G401.6 (cell line): ENCODE measurements around the gene SNAPC4.
A peak's percentile ranks its signal among the peaks of the same experiment; 100 is the strongest.

Experiments used
- FAIRE-seq: peaks from 2 replicates; lab custom pipeline; 2012; peaks lifted over from hg19 to GRCh38; lab: Jason Lieb, UNC

The SNAPC4 gene

DNA sequence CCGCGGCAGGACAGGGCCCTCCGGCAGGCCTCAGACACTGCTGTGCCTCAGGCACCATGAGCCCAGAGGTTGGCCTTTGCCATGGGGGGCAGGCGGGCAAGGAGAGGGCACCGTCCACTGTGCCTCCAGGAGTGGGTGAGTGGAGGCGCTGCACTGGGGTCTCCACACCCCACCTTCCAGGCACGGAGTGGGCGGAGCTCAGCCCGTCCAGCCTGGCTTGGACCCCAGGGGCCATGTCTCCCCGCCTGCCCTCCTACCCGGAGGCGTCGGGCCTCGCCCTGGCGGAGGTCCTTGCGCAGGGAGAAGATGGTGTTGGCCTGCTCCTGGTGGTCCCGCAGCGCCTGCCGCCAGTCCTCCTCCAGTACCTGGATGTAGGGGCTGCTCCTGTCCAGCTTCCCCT lies 29.9 kb downstream of the SNAPC4 start:
- no peak for FAIRE-seq

DNA sequence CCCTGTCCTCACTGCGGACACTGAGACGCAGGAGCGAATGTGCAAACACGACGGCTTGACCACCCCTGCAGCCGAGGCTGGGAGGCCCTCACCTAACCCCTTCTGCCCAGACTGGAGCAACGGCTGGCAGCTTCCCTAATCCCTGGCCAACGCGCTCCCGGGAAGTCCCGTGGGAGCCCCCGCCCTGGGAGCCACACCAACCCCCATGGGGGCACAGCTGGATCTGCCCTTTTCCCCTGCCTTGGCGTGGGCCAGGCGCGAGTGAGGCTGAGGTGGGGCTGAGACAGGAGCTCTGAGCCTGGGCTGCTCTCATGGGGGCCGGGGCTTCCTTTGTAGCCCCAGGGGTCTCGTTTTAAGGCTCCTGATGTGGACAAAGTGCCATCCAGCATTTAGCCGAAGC lies 31.8 kb downstream of the SNAPC4 start:
- FAIRE-seq, result no peak

DNA sequence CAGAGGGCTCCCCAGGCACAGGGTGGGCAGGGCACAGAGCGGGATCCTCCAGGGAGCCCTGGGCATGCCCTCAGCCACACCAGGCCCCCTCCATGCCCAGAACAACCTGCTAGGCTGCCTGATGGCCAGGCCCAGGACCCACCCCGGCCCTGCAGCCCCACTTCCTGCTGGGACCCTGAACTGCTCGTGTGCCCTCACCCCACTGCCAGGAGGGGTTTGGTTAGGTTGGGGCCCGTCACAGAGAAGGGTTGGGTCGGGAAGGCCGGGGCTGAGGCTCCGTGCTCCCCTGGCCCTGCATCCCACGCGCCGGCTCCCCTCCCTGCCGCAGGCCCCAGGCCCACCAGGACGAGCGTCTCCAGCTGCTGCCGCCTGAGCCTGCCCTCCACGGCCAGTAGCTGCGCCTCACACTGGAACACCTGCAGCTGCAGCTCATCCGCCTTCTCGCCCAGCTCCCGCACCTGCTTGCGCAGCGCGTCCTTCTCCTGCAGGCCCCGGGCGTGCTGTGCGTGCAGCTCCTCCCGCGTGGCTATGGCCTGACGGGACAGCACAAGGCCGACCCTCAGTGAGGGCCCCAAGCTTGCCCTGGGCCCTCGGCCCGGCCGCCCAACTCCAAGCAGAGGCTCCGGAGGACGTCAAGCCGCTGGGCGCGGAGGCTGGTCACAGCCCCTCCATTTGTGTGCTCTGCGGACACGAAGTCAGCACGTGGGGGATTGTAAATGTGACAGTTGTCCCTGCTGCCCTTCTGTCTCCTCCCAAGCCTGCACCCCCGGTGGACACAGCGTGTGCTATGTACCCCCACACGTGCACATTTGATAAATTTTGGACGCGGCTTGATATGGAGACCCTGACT lies 32.4 kb downstream of the SNAPC4 start:
- FAIRE-seq, result no peak

DNA sequence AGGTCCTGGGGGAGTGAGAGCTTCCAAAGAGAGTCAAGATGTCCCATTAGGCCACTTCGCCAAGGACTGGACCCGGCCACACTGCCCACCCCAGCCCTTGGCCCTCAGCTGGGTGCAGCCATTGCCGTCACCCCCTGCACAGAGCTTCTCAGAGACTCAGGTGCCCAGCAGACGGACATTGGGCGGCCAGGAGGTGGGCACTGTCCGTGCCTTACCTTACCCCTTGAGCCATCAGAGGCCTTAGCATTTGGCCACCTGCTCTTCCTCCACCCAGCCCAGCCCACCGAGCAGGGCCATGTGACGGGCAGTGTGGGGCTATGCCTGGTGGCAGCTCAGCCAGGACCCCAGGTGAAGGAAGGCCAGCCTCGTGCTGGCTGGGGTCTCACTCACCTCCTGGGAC lies 33.1 kb downstream of the SNAPC4 start:
- FAIRE-seq, result no peak

DNA sequence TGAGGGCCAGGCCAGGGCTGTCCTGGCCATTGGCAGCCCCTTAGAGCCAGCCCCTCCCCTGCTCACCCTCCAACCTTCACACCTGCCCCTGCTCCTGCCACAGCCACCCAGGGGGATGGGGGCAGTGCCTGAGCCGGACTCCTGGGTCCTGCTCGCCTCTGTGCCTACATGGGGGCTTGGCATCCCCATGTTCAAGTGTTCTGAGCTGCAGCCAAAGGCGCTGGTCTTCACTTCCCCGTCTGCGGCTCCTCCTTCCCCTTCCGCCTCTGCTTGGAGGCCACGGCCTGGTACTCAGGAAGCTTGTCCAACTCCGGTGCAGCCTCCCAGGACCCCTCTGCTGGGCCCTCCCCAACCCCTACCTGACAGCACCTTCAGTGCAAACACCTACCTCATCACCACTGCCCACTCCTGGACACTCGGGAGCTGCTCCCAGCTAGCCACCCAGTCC lies 34.2 kb downstream of the SNAPC4 start:
- no peak for FAIRE-seq

DNA sequence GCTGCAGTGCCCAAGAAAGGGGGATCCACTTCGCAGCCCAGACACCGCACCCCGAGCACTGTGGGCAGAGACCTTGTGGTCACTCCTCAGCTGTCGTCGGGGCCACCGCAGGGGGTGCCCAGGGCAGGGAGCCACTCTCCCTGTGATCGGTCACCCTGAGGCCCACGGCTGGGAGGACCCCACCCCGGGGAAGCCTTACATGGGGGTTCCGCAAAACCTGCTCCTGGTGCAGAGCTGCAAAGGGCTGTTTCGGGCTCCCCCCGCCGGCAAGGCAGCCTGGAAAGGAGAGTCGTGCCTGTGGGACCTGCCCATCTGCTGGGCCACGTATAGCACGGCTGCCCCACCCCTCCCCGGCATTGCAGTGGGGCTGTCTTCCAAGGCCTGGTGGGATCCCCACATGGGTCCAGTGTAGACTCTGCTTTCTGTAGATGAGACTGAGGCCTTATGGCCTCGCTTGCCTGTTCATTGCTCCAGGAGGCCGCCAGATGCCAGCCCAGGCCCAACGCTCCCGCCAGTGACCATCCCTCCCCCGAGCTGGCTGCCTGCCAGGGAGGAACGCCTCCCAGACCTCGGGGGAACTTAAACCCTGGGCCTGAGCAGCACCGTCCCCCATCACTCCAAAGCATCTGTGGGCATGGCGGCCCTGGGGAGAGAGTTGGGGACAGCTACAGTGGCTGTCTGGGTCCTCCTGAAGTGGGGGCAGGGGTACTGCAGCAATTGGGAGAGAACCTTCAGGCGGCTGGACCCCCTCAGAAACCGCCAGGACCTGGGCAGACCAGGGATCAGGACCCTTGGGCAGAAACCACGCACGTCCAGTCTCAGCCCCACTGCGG lies 34.8 kb downstream of the SNAPC4 start:
- FAIRE-seq, result no peak

DNA sequence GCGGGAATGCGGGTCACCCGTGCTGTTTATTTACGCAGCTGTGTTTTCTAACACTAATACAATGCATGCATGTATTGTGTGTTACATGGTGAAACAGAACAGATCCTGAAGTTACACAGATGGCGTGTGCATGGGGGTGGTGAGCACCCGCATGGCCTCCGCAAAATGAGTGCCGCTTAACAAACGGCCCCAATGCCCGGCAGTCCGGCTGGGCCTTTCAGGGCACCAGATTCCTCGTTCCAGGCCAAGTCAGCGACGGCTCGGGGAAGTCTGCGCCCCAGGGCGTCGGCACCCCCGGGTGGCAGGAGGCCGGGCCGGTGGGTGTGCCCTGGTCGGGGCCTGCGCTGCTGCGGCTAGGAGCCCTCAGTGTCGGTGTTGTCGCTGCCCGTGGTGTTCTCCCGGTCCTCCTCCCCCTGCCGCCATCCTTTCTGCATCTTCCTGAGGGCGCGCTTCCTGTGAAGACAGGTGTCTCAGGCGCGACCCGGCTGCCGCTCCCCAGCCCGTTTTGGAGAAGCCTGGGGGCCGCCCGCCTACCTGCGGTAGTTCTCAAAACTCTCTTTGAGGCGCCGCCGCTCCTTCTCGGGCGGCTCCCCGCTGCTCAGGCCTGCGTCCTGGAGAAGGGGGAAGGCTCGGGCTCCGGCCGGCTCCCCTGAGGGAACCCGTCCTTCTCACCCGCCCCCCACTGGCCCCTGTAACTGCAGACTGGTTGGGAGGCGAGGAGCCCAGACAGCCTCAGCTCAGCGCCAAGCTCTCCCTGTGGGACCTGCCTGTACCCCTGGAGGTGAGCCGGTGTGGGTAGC lies 35.8 kb downstream of the SNAPC4 start:
- no peak for FAIRE-seq

DNA sequence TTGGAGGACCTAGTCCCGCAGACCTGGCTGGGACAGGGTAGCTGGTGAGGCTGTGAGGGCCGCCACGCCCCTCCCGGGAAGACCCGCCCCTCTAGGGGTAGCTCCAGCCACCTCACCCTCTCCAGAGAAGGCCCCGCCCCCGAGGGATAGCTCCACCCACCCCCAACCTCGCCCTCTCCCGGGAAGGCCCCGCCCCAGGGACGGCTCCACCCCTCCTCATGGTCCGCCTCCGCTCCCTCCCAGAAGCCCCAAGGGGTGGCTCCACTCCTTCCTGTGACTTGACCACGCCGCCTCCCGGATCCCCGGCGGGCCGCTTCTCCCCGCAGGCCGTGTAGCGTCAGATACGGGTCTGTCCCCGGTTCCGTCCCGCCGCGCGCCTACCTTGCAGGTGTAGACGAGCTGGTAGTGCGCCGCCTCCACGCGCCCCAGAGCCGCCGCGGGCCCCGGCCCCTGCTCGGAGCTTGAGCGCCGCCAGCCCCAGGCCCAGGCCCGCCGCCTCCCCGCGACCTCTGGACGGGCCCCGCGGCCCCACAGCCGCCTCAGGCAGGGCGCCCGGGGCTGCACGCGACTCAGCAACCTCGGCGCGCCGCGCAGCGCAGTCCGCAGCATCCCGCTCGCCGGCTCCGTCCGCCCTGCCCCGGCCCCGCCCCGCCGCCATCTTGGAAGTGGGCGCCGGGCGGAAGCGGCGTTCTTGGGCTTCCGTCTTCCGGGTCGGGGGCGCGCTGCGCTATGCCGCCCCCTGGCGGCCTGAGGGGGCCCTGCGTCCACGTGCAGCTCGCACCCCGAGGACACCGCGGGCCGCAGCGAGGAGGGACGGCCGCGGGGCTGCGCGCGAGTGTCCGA lies 36.6 kb downstream of the SNAPC4 start, which contains the start of gene DNLZ:
DNLZ (minus strand) TSS at position 639 of the 843 bp plus-strand sequence; CDS start at position 609, 30 bp downstream.
- FAIRE-seq, result peak; percentile 89

DNA sequence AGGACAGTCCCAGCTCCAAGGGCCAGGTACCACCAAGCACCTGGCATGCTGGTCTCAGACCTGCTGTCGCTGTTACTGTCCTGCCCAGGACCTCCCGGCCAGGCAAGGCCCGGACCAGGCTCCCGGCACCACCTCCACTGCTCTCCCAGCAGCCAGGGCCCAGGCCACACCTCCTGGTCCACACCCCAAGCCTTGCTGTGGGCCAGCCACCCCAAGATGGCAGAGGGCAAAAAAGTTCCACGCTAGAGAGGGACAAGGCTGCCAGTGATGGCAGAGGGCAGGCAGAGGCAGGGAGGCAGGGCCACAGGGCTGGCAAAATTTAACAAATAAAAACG lies 37.6 kb downstream of the SNAPC4 start:
- no peak for FAIRE-seq

DNA sequence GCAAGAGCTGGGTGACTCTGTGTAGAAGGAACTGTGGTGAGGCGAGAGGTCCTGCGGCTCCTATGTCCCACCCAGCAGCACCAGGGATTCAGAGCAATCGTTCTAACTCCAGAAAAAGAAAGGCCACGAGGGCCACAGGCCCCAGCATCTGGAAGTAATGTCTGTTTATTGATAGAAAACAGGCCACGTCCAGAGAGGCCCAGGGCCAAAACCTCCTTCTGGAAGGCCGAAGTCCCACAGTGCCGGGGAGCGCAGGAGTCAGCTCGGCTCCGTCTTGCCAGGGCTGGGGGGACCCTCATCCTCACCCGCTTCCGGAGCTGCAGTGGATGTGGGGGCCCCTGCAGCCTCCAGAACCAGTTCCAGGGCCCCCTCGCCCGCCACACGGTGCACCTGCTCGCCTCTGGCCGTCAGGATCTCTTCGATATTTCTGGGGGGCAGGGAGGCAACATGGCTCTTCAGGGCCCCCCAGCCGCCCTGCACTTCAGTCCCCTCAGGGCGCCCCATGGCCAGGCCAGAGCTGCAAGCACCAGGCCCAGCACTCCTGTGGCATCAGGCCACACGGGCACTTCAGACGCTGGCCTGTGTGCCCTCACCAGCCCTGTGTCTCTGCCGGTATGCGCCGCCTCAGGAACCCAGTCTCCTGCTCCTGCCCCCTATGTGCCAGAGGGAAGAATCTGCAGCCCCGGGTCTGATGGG lies 38.1 kb downstream of the SNAPC4 start:
- no peak for FAIRE-seq

DNA sequence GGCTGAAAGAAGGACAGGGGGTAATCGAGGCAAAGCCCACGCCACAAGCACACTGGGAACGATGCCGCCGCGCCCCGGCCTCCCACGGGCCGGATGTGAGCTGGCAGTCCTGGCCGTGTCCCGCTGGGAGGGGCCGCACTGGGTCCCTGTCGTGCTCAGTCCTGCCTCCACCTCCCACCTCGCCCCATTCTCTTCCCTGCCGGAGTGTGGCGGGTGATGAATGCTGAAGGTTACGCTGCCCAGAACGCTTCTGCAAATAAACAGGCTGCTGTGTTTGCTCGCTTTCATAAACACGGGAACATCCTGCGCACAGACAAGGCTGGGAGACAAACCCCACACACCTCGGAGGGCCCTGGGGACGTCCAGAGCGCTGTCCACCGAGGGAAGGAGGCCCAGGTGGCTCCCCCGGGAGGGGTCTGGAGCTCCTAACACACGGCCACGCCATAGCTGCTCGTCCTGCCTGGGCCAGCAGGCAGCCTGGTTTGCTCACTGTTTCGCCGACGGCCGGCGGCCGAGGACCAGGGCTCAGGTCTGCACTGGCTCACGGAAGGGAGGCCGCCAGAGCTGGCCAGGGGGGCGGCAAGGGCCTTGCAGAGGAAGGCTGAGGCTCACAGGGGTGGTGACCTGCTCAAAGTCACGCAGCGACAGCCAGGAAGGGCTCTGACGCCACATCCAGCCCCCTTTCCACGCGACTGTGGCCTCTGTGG lies 38.8 kb downstream of the SNAPC4 start:
- FAIRE-seq, result no peak

DNA sequence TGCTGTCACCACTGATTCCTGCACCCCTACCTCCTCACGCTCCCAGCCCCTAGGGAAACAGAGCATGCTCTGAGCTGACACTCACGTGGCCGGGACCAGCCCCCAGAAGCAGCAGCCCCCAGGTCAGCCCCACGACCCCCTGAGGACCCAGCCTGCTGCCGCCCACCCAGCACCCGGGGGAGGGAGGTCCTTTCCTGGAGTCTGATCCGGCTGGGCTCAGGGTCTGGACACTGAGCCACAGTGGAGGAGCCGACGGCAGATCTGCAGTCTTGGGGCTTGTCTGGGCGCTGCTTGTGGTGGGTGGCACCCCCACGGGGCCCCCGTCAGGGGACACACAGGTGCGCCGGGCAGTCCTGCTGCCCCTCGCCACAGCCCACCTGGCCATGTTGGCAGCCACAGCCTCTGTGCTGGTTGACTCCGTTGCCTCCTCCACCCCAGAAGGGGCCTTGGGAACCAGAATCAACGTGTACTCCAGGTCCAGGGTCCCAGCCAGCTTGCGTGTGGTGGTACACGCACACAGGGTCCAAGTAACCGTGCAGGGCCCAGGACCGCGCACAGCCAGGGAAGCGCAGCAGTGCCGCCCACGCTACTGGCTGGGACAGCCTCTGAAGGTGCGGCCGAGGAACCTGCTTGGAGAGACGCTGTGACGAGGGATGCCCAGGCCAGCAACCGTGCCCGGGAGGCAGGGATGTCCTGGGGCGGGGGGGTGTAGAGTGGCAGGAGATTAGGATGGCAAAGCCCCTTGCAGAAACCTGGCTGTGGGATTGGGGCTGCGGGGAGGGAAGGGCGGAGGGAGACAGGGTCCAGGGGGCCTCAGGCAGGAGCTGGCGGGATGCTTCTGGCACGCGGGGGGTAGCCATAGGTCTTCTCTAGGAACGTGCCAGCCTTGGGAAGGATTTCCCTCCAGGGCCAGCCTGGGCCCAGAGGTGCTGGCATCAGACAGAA lies 39.9 kb downstream of the SNAPC4 start:
- no peak for FAIRE-seq

DNA sequence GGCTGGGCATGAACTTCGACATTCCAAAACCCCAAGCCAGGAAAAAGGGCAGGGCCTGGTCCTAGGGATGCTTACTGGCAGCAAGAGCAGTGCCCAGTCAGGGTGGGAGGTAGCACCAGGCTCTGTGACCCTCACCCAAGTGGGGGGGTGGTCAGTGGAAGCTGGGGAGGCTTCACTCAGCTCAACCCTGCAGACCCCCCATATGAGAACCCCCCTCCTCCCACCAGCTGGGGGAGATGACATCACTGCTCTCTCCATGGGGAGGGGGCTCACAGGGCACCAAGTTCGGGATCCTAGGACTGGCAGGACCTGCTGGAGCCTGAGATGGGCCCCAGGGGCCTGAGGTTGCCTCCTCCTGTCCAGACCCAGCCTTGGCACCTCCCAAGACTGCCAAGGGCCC lies 41.1 kb downstream of the SNAPC4 start:
- FAIRE-seq, result no peak

DNA sequence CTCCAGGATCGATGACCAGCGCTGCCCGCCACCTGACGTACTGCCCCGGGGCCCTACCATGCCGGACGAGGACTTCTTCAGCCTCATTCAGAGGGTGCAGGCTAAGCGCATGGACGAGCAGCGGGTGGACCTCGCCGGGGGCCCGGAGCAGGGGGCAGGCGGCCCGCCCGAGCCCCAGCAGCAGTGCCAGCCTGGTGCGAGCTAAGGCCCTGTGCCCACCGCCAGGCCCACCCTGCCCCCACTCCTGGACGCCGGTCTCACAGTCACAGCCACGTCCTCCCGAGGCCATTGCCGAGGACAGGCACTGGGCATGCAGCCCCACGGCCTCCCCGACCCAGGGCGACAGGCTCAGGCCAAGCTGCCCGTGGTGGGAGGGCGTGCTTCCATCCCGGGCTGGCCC lies 42.0 kb downstream of the SNAPC4 start:
- no peak for FAIRE-seq

DNA sequence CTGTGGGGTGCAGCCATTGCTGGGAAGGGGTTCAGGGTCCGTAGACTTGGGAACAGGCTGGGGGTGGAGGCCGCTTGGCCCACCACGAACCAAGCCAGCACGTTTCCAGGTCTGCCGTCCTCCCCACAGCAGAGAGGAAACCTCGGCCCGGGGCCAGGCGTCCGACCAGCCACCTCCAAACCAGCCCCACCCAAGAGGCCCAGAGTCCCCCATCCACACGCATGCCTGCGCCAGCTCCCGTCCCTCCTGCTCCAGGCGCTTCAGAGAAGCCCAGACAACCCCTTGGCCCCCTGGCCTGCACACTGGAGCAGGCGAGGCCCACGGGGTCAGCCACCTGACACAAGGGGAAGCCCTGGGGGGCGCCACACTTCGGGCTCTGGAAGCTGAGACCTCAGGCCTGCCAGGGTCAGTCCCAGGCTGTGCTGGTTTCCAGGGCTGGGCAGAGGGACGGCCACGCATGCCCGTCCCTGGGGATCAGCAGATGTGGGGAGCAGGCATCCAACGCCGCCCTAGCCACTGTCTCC lies 42.7 kb downstream of the SNAPC4 start:
- no peak for FAIRE-seq

DNA sequence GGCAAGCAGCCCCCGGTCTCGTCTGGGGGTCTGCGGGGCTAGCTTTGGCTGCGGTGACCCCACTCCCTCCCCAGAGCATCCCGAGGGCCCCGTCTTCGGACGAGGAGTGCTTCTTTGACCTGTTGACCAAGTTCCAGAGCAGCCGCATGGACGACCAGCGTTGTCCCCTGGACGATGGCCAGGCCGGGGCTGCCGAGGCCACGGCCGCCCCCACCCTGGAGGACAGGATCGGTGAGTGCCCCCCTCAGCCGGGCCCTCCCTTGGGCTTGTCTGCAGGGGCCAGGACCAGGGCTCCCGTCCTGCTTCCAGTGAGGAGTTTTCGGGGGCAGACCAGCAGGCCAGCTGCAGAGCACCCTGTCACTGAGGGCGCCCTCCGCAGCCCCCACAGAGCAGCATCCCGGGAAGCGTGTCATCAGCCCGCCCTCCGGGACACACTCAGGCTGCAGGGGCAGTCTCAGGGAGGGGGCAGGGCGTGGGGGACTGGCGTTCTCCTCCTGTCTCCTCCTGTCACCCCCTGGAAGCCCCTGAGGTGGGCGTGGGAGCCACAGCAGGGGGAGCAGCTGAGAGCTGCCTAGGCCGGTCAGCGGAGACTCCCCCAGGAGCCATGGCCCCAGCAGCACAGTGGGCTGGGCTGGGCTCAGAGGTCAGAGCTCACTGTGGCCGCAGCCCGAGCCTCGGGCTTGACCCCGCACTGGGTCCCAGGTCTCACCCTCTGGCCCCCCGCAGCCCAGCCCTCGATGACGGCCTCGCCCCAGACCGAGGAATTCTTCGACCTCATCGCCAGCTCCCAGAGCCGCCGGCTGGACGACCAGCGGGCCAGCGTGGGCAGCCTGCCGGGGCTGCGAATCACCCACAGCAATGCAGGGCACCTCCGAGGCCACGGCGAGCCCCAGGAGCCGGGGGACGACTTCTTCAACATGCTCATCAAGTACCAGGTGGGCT lies 44.1 kb downstream of the SNAPC4 start:
- FAIRE-seq, result no peak

DNA sequence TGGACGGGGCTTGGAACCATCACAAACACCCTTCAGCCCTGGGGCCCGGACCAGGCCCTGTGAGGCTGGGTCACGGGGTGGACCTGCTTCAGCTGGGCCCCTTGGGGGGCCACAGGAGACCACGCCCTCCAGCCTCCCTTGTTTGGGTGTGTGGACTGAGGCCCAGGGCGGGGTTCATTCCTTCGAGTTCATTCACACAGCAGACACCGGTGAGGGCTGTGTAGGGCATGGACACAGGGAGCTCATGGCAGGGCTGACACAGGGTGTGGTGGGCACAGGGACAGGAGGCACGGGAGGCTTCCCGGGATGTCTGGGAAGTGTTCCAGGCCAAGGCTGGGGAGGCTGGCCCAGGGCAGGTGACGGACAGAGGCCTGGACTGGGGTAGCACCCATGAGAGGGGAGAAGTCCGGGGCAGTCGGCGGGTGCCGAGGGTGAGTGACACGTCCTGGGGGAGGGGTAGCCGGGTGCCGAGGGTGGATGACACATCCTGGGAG lies 45.3 kb downstream of the SNAPC4 start:
- no peak for FAIRE-seq
